Endometrial microvascular endothelial cells (primary cell): ENCODE results near the gene NT5DC1. TPM values are rescaled to one million over a fixed set of nuclear protein-coding genes. Genes with fewer than 3 reads are reported as not detected.
"Not testable (repeated sequence)": the region's sequence is repeated elsewhere in the genome, so short reads cannot be mapped to it uniquely, and the experiment has no call there.

Experiments
- in situ Hi-C: cut with HindIII; loops from 2 replicates; pipeline ENCODE4 v1.10.0; 2017; ENCODE audit warnings: low sequenced_read_pairs, low pct_unique_long_range_greater_than_20kb; ENCODE audit errors: inconsistent ontology term
- total RNA-seq: library from RNA; depleted of rRNA; stranded (reverse); fragments of >200 nt; gene quantifications from one replicate; pipeline ENCODE4 v1.2.3, GENCODE V29; 2015; ENCODE audit errors: inconsistent ontology term

Gene NT5DC1
- total RNA-seq, 1 donor from 2014 or later: 9.7 TPM

- in situ Hi-C loops: no loop called here
These were observed 16.4 kb upstream of the NT5DC1 start for GRCh38 chr6:116084284-116084683.

GRCh38 chr6:116087437-116088027, 13.1 kb upstream of the NT5DC1 start:
- in situ Hi-C loops: no loop called here

- in situ Hi-C loops: no loop called here
These were observed 11.7 kb upstream of the NT5DC1 start for GRCh38 chr6:116088946-116089345.

- in situ Hi-C loops: no loop called here
These were observed 10.4 kb upstream of the NT5DC1 start for GRCh38 chr6:116090251-116090650.

GRCh38 chr6:116094041-116094440, 6.6 kb upstream of the NT5DC1 start:
- in situ Hi-C loops: no loop called here

GRCh38 chr6:116096048-116096759, 4.4 kb upstream of the NT5DC1 start:
- in situ Hi-C loops: not testable (repeated sequence)

- in situ Hi-C loops: no loop called here
These were observed 3.5 kb upstream of the NT5DC1 start for GRCh38 chr6:116096979-116097816.

- in situ Hi-C loops: no loop called here
These were observed 1.6 kb upstream of the NT5DC1 start for GRCh38 chr6:116099036-116099435.

- in situ Hi-C loops: no loop called here
These were observed 657 bp downstream of the NT5DC1 start for GRCh38 chr6:116101302-116101718.

GRCh38 chr6:116101790-116102189, 1.1 kb downstream of the NT5DC1 start:
- in situ Hi-C loops: no loop called here

GRCh38 chr6:116102873-116103272, 2.2 kb downstream of the NT5DC1 start:
- in situ Hi-C loops: no loop called here

- in situ Hi-C loops: no loop called here
These were observed 4.0 kb downstream of the NT5DC1 start for GRCh38 chr6:116104636-116105035.

GRCh38 chr6:116105247-116105646, 4.6 kb downstream of the NT5DC1 start:
- in situ Hi-C loops: no loop called here

GRCh38 chr6:116106146-116106545, 5.5 kb downstream of the NT5DC1 start:
- in situ Hi-C loops: no loop called here

GRCh38 chr6:116108836-116109235, 8.2 kb downstream of the NT5DC1 start:
- in situ Hi-C loops: no loop called here

- in situ Hi-C loops: no loop called here
These were observed 11.2 kb downstream of the NT5DC1 start for GRCh38 chr6:116111552-116112528.

GRCh38 chr6:116113386-116113785, 12.7 kb downstream of the NT5DC1 start:
- in situ Hi-C loops: no loop called here

- in situ Hi-C loops: no loop called here
These were observed 15.1 kb downstream of the NT5DC1 start for GRCh38 chr6:116115781-116116180.

- in situ Hi-C loops: no loop called here
These were observed 18.0 kb downstream of the NT5DC1 start for GRCh38 chr6:116118608-116119007.
